GM21447 (cell line): ENCODE results near the gene HES2.
"Not testable (repeated sequence)": the region's sequence is repeated elsewhere in the genome, so short reads cannot be mapped to it uniquely, and the experiment has no call there.

Source experiments
- ATAC-seq: cut with Tn5 transposase; IDR thresholded peaks from one replicate; pipeline ENCODE4 v1.9.1; 2021; ENCODE audit not compliant: unreplicated experiment

HES2 gene

GRCh38 chr1:6391951-6392808, 27.5 kb downstream of the HES2 start:
- no peak for ATAC-seq

DNA sequence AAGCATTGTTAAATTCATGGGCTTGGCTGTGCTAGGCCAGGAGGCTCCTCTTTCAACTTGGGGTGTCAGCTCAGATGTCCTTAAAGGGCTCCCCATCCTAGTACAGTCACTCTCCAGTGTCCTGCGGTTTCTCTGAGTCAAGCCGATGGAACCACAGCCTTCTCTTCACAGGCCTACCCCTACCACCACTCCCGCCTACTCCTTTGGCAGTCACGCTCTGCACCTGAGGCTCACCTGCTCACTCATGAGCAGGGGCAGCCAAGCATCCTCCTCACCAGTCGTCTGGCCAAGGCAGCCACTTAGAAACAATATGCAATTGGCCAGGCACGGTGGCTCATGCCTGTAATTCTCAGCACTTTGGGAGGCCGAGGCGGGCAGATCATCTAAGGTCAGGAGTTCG, 29.7 kb downstream of the HES2 start:
- ATAC-seq, result no peak

GRCh38 chr1:6386371-6386949, 33.3 kb downstream of the HES2 start:
- ATAC-seq, result no peak

DNA sequence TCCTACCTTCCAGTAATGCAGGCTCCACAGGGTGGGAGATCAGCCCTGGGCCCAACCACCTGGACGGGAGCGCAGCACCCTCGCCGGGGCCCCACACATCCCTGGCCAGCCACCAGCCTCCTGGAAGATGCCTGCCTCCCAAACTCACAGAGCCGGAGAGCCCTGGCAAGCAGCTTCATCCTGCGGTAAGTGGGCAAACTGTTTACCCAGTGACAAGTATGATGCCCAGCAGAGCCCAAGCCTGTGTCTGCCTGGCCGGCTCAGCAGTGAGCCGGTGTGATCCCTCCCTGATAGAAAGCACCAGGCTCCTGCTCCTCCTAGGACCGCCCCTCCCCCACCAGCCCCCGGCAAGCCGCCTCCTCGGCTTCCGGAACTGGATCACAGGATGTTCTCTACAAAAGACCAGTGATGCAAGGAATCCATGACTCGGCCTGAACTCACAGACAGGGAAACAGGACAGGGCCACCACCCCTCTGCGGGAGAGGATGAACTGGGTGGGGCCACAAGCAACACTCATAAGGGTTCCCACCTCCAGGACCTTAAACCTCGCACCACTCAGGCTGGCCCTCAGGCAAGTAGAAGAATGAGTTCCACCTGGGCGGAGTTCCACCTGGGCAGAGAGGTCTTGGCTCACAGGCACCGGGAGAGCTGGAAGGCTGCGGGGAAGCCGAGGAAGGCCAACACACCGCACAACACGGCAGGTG, 34.1 kb downstream of the HES2 start:
- no peak for ATAC-seq

- no peak for ATAC-seq
Measured at GRCh38 chr1:6384962-6385361, 34.8 kb downstream of the HES2 start.

DNA sequence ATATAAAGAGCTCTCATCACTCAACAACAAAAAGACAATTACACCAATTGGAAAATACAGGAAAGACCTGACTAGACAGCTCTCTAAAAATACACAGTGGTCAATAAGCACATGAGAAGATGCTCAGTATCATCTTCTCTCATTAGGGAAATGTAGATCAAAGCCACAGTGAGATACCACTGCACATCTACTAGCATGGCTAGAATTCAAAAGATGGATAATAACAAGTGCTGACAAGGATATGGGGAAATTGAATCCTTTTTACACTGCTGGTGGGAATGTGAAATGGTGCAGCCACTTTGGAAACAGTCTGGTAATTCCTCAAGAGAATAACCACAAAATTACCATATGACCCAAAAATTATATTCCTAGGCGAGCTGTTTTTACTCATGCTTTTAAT, 35.6 kb downstream of the HES2 start:
- no peak for ATAC-seq

DNA sequence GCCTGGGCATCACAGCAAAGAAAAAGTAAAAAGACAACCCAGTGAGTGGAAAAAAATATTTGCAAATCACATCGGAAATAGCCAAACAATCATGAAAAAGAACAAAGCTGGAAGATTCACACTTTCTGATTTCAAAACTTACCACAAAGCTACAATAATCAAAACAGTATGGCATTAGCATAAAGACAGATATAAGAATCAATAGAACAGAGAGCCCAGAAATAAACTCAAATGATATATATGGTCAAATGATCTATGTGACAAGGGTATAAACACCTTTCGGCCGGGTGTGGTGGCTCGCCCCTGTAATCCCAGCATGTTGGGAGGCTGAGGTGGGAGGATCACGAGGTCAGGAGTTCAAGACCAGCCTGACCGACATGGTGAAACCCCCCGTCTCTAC, 39.7 kb downstream of the HES2 start:
- ATAC-seq, result no peak

DNA sequence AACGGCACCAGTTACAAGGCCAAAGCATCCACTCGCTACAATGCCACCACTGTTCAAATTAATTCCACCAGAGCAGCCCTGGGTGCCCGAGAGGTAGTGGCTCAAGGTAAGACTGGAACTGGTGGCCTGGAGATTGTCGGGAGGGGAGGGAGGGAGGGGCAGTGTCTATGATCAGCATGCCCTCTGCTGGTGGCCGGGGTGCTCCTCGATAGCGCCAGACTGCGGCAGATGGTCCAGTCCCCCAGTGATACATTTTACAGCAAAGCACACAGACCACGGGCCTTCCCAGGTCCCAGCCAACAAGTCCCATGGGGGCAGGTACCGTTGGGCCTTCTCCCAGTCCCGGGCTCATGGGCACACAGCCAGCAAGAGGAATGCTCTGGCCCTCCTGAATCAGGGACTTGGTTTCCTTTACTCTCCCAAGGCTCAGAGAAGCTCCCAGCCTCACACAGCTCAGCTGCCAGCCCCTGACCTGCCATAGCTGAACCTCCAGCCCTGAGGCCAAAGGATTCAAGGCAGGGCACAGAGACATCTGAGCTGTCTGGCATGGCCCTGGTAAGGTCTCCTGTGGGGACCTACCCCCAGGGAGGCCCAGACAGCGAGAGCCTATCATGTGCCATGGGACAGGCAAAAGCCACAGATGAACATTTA, 41.5 kb downstream of the HES2 start:
- no peak for ATAC-seq

- ATAC-seq, result no peak
Measured at GRCh38 chr1:6373961-6374720, 45.6 kb downstream of the HES2 start.

- not testable (repeated sequence) for ATAC-seq
Measured at GRCh38 chr1:6372236-6372635, 47.5 kb downstream of the HES2 start.

- no peak for ATAC-seq
Measured at GRCh38 chr1:6370006-6370405, 49.7 kb downstream of the HES2 start.

GRCh38 chr1:6367381-6368012, 52.2 kb downstream of the HES2 start:
- ATAC-seq, result no peak

- no peak for ATAC-seq
Measured at GRCh38 chr1:6365047-6365446, 54.7 kb downstream of the HES2 start.

- not testable (repeated sequence) for ATAC-seq
Measured at GRCh38 chr1:6363085-6363884, 56.4 kb downstream of the HES2 start.
